Astrocyte of the cerebellum (primary cell): ENCODE measurements around the gene GREM2.

Experiments
- DNase-seq: peaks from one replicate; pipeline ENCODE4 v3.0.0-alpha.2; 2011; ENCODE audit warnings: low read depth
- H3K4me3 ChIP-seq: 2 replicates; pipeline ENCODE4 v1.5.1; 2011; ENCODE audit warnings: mild to moderate bottlenecking, low read depth, low read length, moderate library complexity
- CTCF ChIP-seq: IDR thresholded peaks from 2 replicates; pipeline ENCODE4 v1.5.1; 2012; ENCODE audit warnings: low read length, low read depth, moderate library complexity, mild to moderate bottlenecking; ENCODE audit errors: missing control alignments
- in situ Hi-C: cut with HindIII; loops from 2 replicates; pipeline ENCODE4 v1.10.0; 2017; ENCODE audit warnings: low sequenced_read_pairs

The GREM2 gene

GRCh38 chr1:240599299-240599698 is 12.7 kb downstream of the GREM2 start:
- in situ Hi-C loops, result no loop called here
- no peak for DNase-seq
- no peak overlapping the region for H3K4me3 ChIP-seq
- no peak for TF ChIP-seq CTCF

DNA sequence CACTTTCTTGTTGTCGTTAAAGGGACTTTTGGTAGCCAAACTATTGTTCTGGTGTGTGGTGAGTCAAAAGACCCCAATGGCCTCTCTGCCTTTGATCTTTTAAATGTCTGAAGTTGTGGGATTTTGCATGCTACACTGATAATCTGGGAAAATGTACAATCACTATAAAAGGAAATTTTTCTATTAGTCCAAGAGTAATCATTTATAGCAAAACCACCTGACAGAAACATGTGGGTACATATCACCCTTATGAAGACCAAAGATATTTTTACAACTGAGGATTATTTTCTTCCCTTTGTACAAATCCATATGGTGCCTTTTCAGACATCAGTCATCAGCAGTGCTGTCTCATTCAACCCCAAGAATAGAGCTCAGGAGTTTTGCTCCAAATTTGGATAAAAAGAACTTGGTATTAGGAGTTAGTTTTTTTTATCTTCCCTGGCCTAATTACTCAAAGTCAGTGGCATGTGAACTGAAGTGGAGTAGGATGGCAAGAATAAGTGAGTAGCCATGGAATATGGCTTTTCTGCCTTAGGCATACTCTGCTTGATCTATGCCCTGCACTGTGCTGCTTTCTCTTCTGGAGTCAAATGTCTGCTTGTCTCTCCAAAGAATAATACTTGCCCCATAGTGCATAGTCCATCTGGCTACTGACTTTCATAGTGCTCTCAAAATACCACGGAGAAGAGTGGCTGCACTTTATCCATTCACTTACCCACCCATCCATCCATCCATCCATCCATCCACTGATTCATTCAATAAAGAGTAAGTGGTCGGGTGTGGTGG is 13.5 kb downstream of the GREM2 start:
- H3K4me3 ChIP-seq, result no peak overlapping the region
- in situ Hi-C loops, result no loop called here
- TF ChIP-seq CTCF, result no peak
- DNase-seq, result peak; percentile 78

DNA sequence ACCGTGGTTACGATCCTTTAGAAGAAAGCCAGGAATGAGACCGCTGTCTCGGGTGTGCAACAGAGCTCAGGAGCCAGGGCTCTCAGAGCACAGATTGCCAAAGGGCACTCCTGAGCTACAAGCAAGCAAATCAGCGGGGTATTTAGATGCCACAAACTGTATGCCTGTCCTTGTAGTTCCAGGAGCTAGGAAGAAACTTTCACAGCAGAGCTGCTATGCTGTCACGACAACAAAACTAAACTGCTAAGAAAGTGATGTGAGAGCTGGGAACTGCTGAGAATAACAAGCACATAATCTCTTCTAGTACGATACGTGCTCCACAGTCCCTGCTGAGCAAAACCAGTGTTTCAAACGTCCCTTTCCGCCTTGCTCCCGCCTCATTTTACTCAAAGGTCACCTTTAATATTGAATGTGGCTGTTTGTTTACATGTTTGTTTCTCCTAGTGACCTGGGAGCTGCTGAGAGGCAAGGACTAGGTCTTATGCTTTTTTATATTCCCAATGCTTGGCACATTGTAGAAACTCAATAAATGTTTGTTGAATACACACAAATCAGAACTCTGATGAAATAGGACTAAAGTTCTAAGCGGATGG is 14.7 kb downstream of the GREM2 start:
- no peak for DNase-seq
- in situ Hi-C loops, result no loop called here
- H3K4me3 ChIP-seq, result no peak overlapping the region
- TF ChIP-seq CTCF, result no peak

DNA sequence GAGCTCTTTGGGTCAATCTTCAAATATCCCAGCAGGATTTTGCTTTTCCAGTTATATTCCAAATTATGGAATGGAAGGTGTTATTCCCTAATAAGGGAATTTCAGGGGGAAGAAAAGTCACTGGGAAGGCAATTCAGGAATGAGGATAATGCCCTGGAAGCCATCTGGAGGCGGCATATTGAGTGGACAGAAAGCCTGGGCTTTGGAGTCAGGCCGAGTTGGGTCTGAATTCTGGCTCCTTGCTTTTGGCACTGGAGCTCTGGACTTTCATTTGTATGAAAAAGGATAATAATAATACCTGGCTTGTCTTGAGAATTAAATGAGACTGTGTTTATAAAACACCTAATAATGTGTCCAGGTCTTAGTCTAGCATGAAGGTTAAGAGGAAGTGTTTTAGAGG is 16.5 kb downstream of the GREM2 start:
- H3K4me3 ChIP-seq, result no peak overlapping the region
- no peak for DNase-seq
- TF ChIP-seq CTCF, result no peak
- in situ Hi-C loops, result no loop called here

GRCh38 chr1:240591564-240591963 is 20.4 kb downstream of the GREM2 start:
- TF ChIP-seq CTCF, result no peak
- no peak overlapping the region for H3K4me3 ChIP-seq
- DNase-seq, result no peak
- in situ Hi-C loops, result no loop called here

GRCh38 chr1:240591078-240591477 is 20.9 kb downstream of the GREM2 start:
- no peak for DNase-seq
- TF ChIP-seq CTCF, result no peak
- in situ Hi-C loops, result no loop called here
- H3K4me3 ChIP-seq, result no peak overlapping the region
